ENCODE results near the gene TMEM176A. TPM values are rescaled to one million over a fixed set of nuclear protein-coding genes. Genes with fewer than 3 reads are reported as not detected.

The TMEM176A gene
- total and polyA plus RNA-seq, 2 of the 8 experiments (the other 6 are each of a cell fraction or from before 2014, with no cell fraction given) = 1.3 to 1.5 TPM

- Histone ChIP-seq H3K14ac (ENCODE audit: insufficient read length) (no peak overlapping the region), H3K23ac (ENCODE audit: insufficient read length) (no peak overlapping the region), H2BK12ac (ENCODE audit: low read depth, low read length) (no peak overlapping the region), H3K4me1 (replicated peaks in 1 of 4; ENCODE audit: control insufficient read depth in 3 of 4, insufficient read depth in 4 of 4, low read length in 3 of 4) (no peaks in the 10 kb centered on the region), H4K91ac (replicated peaks; ENCODE audit: insufficient read length, low read length) (no peak overlapping the region), H3K4me3 (ENCODE audit: extremely low read depth in 1 of 4, insufficient read depth in 2 of 4, low read depth in 3 of 4, low read length in 4 of 4) (no peak overlapping the region), H2BK120ac (replicated peaks; ENCODE audit: low read depth, low read length) (no peak overlapping the region), H3K79me1 (ENCODE audit: low read depth, low read length) (no peaks in the 10 kb centered on the region), H3K9ac (replicated peaks in 1 of 4; ENCODE audit: extremely low read depth in 1 of 4, low read depth in 3 of 4, low read length in 3 of 4) (no peak overlapping the region), H2BK5ac (ENCODE audit: low read depth, low read length) (no peak overlapping the region), H3K23me2 (ENCODE audit: low read depth, low read length) (no peaks in the 10 kb centered on the region), H4K5ac (ENCODE audit: insufficient read length, low read depth, low read length) (no peak overlapping the region), H3K4me2 (ENCODE audit: insufficient read depth in 1 of 2, low read depth in 2 of 2, low read length in 2 of 2) (no peak overlapping the region), H2AFZ (ENCODE audit: low read length) (no peak overlapping the region), H2AK5ac (ENCODE audit: low read depth, low read length) (no peak overlapping the region), H2BK15ac (ENCODE audit: low read length) (no peak overlapping the region), H3K18ac (ENCODE audit: extremely low read depth, low read length) (no peak overlapping the region), H2BK20ac (ENCODE audit: low read length) (no peak overlapping the region), H3K4ac (replicated peaks; ENCODE audit: insufficient read length, low read depth, low read length) (no peak overlapping the region), H3K56ac (replicated peaks; ENCODE audit: insufficient read length, low read depth, low read length) (no peak overlapping the region), H4K8ac (ENCODE audit: extremely low read depth, insufficient read depth, low read length) (no peak overlapping the region), H3K36me3 (ENCODE audit: control insufficient read depth in 2 of 4, insufficient read depth in 4 of 4, low read length in 3 of 4) (no peaks in the 10 kb centered on the region), H3K27me3 (replicated peaks in 1 of 4; ENCODE audit: control insufficient read depth in 3 of 4, extremely low read depth in 1 of 4, insufficient read depth in 3 of 4, low read length in 3 of 4) (peaks cover 0 to 6% (median 2%) of the 10 kb centered on the region in 4 experiments; a peak in 3 of 7 replicates), H3K9me3 (ENCODE audit: insufficient read depth in 2 of 2, low read depth in 1 of 2, low read length in 1 of 2) (no peaks in the 10 kb centered on the region), H4K20me1 (replicated peaks in 1 of 2; ENCODE audit: control insufficient read depth in 1 of 2, insufficient read depth in 2 of 2, low read length in 2 of 2) (no peaks in the 10 kb centered on the region), H3K79me2 (ENCODE audit: control insufficient read depth in 1 of 2, insufficient read depth in 2 of 2, low read length in 2 of 2) (no peaks in the 10 kb centered on the region), H3K27ac (ENCODE audit: low read depth, low read length) (no peak overlapping the region)
- no peak for FAIRE-seq
- POLR2A ChIA-PET (ENCODE audit: partially characterized antibody) = no interaction called here
- 79% methylated on average over 1 of the region's 1 CpG; no CpG with 5 or more reads in 1 of the 2 experiments for WGBS, 2 experiments (ENCODE audit: extremely low coverage in 1 of 2, insufficient coverage in 1 of 2, insufficient read length in 1 of 2, insufficient replicate concordance in 2 of 2, low coverage in 1 of 2, low lambda C conversion rate in 2 of 2, missing lambda C conversion rate in 1 of 2)
- CTCF ChIA-PET (ENCODE audit: partially characterized antibody) = interaction anchor here (1.2 kb wide), 1 partner anchor 311 kb away, joined by 3 read pairs; no protein-coding TSS in a partner anchor
- no peak for DNase-seq (ENCODE audit: low read depth in 1 of 2, low spot score in 2 of 2)
- TF ChIP-seq EP300 (IDR thresholded peaks at IDR 0.05; ENCODE audit: borderline replicate concordance in 1 of 2, low read depth in 2 of 2, low read length in 2 of 2) (no peak), MAFK (IDR thresholded peaks at IDR 0.05; ENCODE audit: low read depth, low read length) (no peak)
Observed at GRCh38 chr7:150756858-150757257, 43.7 kb upstream of the TMEM176A start.
